ENCODE results near the gene HERC3.
A peak's percentile ranks its signal among the peaks of the same experiment; 100 is the strongest.

The HERC3 gene

GRCh38 chr4:88655226-88655625 lies 62.9 kb downstream of the HERC3 start:
- TF ChIP-seq ISL1 (CRISPR knock-in tag; IDR thresholded peaks at IDR 0.05) = no peak
- no peak for TF ChIP-seq ESRRG (CRISPR knock-in tag; IDR thresholded peaks at IDR 0.05)
- TF ChIP-seq CSRNP3 (CRISPR knock-in tag; IDR thresholded peaks at IDR 0.05) = no peak
- no peak for TF ChIP-seq GLIS3 (CRISPR knock-in tag; IDR thresholded peaks at IDR 0.05)
- no peak for TF ChIP-seq PATZ1 (CRISPR knock-in tag; IDR thresholded peaks at IDR 0.05; ENCODE audit: borderline replicate concordance)
- no peak for TF ChIP-seq ZNF70 (CRISPR knock-in tag; IDR thresholded peaks at IDR 0.05)
- TF ChIP-seq ZNF8 (CRISPR knock-in tag; IDR thresholded peaks at IDR 0.05) = no peak
- ATAC-seq = no peak

- peak; percentile 96 for ATAC-seq
- no peak for TF ChIP-seq ARNTL (CRISPR knock-in tag; IDR thresholded peaks at IDR 0.05; ENCODE audit: borderline replicate concordance, low read depth)
- TF ChIP-seq OSR1 (CRISPR knock-in tag; IDR thresholded peaks at IDR 0.05) = no peak
- TF ChIP-seq PPARA (CRISPR knock-in tag; IDR thresholded peaks at IDR 0.05; ENCODE audit: borderline replicate concordance) = no peak
- no peak for TF ChIP-seq CSDC2 (CRISPR knock-in tag; IDR thresholded peaks at IDR 0.05)
- no peak for TF ChIP-seq TCF4 (CRISPR knock-in tag; IDR thresholded peaks at IDR 0.05; ENCODE audit: borderline replicate concordance)
- TF ChIP-seq ZNF565 (CRISPR knock-in tag; conservative IDR thresholded peaks at IDR 0.05; ENCODE audit: low read depth) = no peak
- TF ChIP-seq ZFP3 (CRISPR knock-in tag; IDR thresholded peaks at IDR 0.05) = no peak
- TF ChIP-seq ESRRG (CRISPR knock-in tag; IDR thresholded peaks at IDR 0.05) = no peak
- no peak for TF ChIP-seq ZNF8 (CRISPR knock-in tag; IDR thresholded peaks at IDR 0.05)
- TF ChIP-seq ISL1 (CRISPR knock-in tag; IDR thresholded peaks at IDR 0.05) = no peak
- no peak for TF ChIP-seq ZFP30 (CRISPR knock-in tag; IDR thresholded peaks at IDR 0.05)
- TF ChIP-seq RARB (CRISPR knock-in tag; IDR thresholded peaks at IDR 0.05) = no peak
- TF ChIP-seq ZNF70 (CRISPR knock-in tag; IDR thresholded peaks at IDR 0.05) = no peak
- TF ChIP-seq TSHZ2 (CRISPR knock-in tag; IDR thresholded peaks at IDR 0.05) = no peak
- no peak for TF ChIP-seq ZC3H10 (CRISPR knock-in tag; IDR thresholded peaks at IDR 0.05)
- no peak for TF ChIP-seq CSRNP3 (CRISPR knock-in tag; IDR thresholded peaks at IDR 0.05)
- no peak for TF ChIP-seq POU6F1 (CRISPR knock-in tag; IDR thresholded peaks at IDR 0.05; ENCODE audit: borderline replicate concordance, low read depth)
- no peak for TF ChIP-seq PATZ1 (CRISPR knock-in tag; IDR thresholded peaks at IDR 0.05; ENCODE audit: borderline replicate concordance)
Observed at GRCh38 chr4:88659055-88659889, 67.0 kb downstream of the HERC3 start.

All from SK-N-SH treated with all-trans-retinoic acid at 6 μM for 48 hours (cell line).